NCI-H2029 (cell line): ENCODE data around the gene ECI1.
"Not testable (repeated sequence)": the region's sequence is repeated elsewhere in the genome, so short reads cannot be mapped to it uniquely, and the experiment has no call there.

ENCODE experiments used
- DNase-seq: peaks from one replicate; lab custom pipeline; 2025; lab: John Stamatoyannopoulos, UW

Gene ECI1

GRCh38 chr16:2210386-2211365, 40.7 kb downstream of the ECI1 start, which contains the start of gene BRICD5:
TSS of gene BRICD5 (minus strand) at chr16:2210863. CDS start at chr16:2210833, 30 bp downstream.
- DNase-seq: no peak

- no peak for DNase-seq
These were observed 41.4 kb downstream of the ECI1 start for GRCh38 chr16:2210009-2210332.

- no peak for DNase-seq
These were observed 42.0 kb downstream of the ECI1 start for GRCh38 chr16:2209258-2210008.

GRCh38 chr16:2208772-2209171, 42.6 kb downstream of the ECI1 start:
- no peak for DNase-seq

- DNase-seq: no peak
These were observed 43.1 kb downstream of the ECI1 start for GRCh38 chr16:2208308-2208707.

GRCh38 chr16:2207872-2208271, 43.5 kb downstream of the ECI1 start:
- DNase-seq: no peak

GRCh38 chr16:2206780-2207433, 44.5 kb downstream of the ECI1 start:
- DNase-seq: no peak

- no peak for DNase-seq
These were observed 45.0 kb downstream of the ECI1 start for GRCh38 chr16:2206420-2206779.

- DNase-seq: no peak
These were observed 45.4 kb downstream of the ECI1 start for GRCh38 chr16:2205967-2206313.

GRCh38 chr16:2205104-2205966, 46.1 kb downstream of the ECI1 start, which contains the start of gene MLST8:
TSS of gene MLST8 (plus strand) at chr16:2205454. CDS start at chr16:2206086, 632 bp downstream.
- peak; percentile 66 for DNase-seq

- DNase-seq: no peak
These were observed 46.8 kb downstream of the ECI1 start for GRCh38 chr16:2204416-2205103.

- not testable (repeated sequence) for DNase-seq
These were observed 48.2 kb downstream of the ECI1 start for GRCh38 chr16:2203119-2203688.

GRCh38 chr16:2200313-2200712, 51.1 kb downstream of the ECI1 start:
- no peak for DNase-seq

- no peak for DNase-seq
These were observed 51.7 kb downstream of the ECI1 start for GRCh38 chr16:2199621-2200139.

- DNase-seq: no peak
These were observed 52.3 kb downstream of the ECI1 start for GRCh38 chr16:2199095-2199494.

GRCh38 chr16:2198283-2198682, 53.1 kb downstream of the ECI1 start:
- DNase-seq: no peak

GRCh38 chr16:2197765-2198164, 53.6 kb downstream of the ECI1 start:
- no peak for DNase-seq

GRCh38 chr16:2196981-2197511, 54.3 kb downstream of the ECI1 start:
- no peak for DNase-seq

- DNase-seq: no peak
These were observed 55.0 kb downstream of the ECI1 start, which contains the start of gene CASKIN1 for GRCh38 chr16:2196162-2196980. TSS of gene CASKIN1 (minus strand) at chr16:2196605. CDS start at chr16:2196432, 173 bp downstream.
